HL-60 (cell line): ENCODE measurements around the gene SGPP2.

Experiments used
- DNase-seq, 2 experiments: peaks; one replicate each; pipeline ENCODE4 v3.0.0-alpha.2; 2010 to 2020; ENCODE audit warnings: low read depth in 1 of 2, low spot score in 1 of 2
- H3K27ac ChIP-seq: fragments of 250-450 bp; sonication (Bioruptor Pico); replicated peaks from 2 replicates; pipeline ENCODE4 v1.5.1; 2020; ENCODE audit warnings: mild to moderate bottlenecking, moderate library complexity
- H3K27me3 ChIP-seq: fragments of 250-450 bp; sonication (Bioruptor Pico); 2 replicates; pipeline ENCODE4 v1.5.1; 2021; ENCODE audit warnings: mild to moderate bottlenecking, moderate library complexity; ENCODE audit not compliant: insufficient read depth, poor library complexity, severe bottlenecking
- H3K4me3 ChIP-seq: replicated peaks from 2 replicates; pipeline ENCODE4 v1.5.1; 2011; ENCODE audit warnings: mild to moderate bottlenecking, control low read depth, low read length; ENCODE audit not compliant: insufficient read depth
- CTCF ChIP-seq: IDR thresholded peaks from one replicate; pipeline ENCODE4 v1.5.1; 2011; ENCODE audit warnings: low read length, control low read depth, inconsistent platforms; ENCODE audit not compliant: insufficient read depth
- GABPA ChIP-seq: IDR thresholded peaks from 2 replicates; pipeline ENCODE4 v1.6.1; 2012; ENCODE audit warnings: low read depth
- POLR2AphosphoS5 ChIP-seq: IDR thresholded peaks from 2 replicates; pipeline ENCODE4 v1.6.1; 2012; ENCODE audit warnings: low read depth
- REST ChIP-seq: IDR thresholded peaks from 2 replicates; pipeline ENCODE4 v1.6.1; 2012; ENCODE audit warnings: low read depth; ENCODE audit not compliant: insufficient replicate concordance
- SPI1 ChIP-seq: IDR thresholded peaks from 2 replicates; pipeline ENCODE4 v1.6.1; 2012; ENCODE audit warnings: low read depth, mild to moderate bottlenecking, borderline replicate concordance

Gene SGPP2

GRCh38 chr2:222447131-222447530, 22.8 kb downstream of the SGPP2 start:
- H3K27me3 ChIP-seq = no peaks in the 10 kb centered on the region
- no peak overlapping the region for H3K27ac ChIP-seq
- peak in 1 of 2 experiments; percentile 76 for DNase-seq
- TF ChIP-seq REST (no peak), SPI1 (no peak), CTCF (no peak), POLR2AphosphoS5 (no peak), GABPA (no peak)
- H3K4me3 ChIP-seq = no peak overlapping the region

GRCh38 chr2:222448748-222449181, 24.4 kb downstream of the SGPP2 start:
- Histone ChIP-seq H3K27me3 (no peaks in the 10 kb centered on the region), H3K4me3 (no peak overlapping the region), H3K27ac (no peak overlapping the region)
- TF ChIP-seq POLR2AphosphoS5 (no peak), REST (no peak), SPI1 (peak; percentile 10; the same call in 1 of the 2 replicates)
- peak in 1 of 2 experiments; percentile 23 for DNase-seq

- H3K4me3 ChIP-seq = no peak overlapping the region
- no peak overlapping the region for H3K27ac ChIP-seq
- TF ChIP-seq SPI1 (no peak), REST (no peak), POLR2AphosphoS5 (no peak), CTCF (no peak), GABPA (no peak)
- H3K27me3 ChIP-seq = no peaks in the 10 kb centered on the region
- no peak for DNase-seq
Observed at GRCh38 chr2:222450021-222450420, 25.7 kb downstream of the SGPP2 start.
